Measurements from ENCODE around the gene PIP5KL1. TPM values are rescaled to one million over a fixed set of nuclear protein-coding genes. Genes with fewer than 3 reads are reported as not detected.
A peak's percentile ranks its signal among the peaks of the same experiment; 100 is the strongest.

The PIP5KL1 gene
- total RNA-seq, 1 experiment from 2014 or later = 5.1 TPM

DNA sequence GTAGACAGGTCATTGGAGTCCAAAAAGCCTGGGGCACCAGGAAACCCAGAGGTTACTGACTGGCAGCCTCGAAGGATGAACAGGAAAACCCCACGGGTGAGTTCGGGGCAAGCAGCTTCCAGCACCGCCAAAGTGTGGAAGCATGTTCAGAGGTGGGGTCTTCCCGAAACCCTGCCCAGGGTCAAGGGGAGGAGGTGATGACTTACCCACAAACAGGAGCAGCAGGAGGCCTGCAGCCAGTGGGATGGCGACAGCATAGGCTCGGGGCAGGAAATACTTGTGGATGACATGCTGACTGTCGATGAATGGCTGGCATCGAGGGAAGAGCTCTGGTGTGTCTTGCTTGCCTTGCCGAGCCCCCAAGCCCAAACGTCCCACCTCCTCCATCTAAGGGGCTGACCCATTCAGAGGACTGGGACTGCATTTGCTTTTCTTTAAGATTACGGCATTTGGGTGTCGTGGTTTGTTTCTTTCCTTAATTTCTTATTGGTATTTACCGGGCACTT lies 5.8 kb upstream of the PIP5KL1 start:
- H3K9ac ChIP-seq (ENCODE audit: low read length) = peak overlapping the region; percentile 88
- ChIA-PET CTCF (no interaction called here), POLR2A (ENCODE audit: unreplicated experiment) (no interaction called here)
- H3K36me3 ChIP-seq (ENCODE audit: low read depth, low read length) = no peaks in the 10 kb centered on the region
- TF ChIP-seq, protein P1, sequence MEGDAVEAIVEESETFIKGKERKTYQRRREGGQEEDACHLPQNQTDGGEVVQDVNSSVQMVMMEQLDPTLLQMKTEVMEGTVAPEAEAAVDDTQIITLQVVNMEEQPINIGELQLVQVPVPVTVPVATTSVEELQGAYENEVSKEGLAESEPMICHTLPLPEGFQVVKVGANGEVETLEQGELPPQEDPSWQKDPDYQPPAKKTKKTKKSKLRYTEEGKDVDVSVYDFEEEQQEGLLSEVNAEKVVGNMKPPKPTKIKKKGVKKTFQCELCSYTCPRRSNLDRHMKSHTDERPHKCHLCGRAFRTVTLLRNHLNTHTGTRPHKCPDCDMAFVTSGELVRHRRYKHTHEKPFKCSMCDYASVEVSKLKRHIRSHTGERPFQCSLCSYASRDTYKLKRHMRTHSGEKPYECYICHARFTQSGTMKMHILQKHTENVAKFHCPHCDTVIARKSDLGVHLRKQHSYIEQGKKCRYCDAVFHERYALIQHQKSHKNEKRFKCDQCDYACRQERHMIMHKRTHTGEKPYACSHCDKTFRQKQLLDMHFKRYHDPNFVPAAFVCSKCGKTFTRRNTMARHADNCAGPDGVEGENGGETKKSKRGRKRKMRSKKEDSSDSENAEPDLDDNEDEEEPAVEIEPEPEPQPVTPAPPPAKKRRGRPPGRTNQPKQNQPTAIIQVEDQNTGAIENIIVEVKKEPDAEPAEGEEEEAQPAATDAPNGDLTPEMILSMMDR (conservative IDR thresholded peaks at IDR 0.05; ENCODE audit: low read depth, low read length) = no peak
- no peak for TF ChIP-seq EZH2 (IDR thresholded peaks at IDR 0.05; ENCODE audit: low read length, unreplicated experiment)
- no peak for TF ChIP-seq EZH2phosphoT487 (IDR thresholded peaks at IDR 0.05; ENCODE audit: borderline replicate concordance, low read length)
- H3K9me3 ChIP-seq (ENCODE audit: low read length) = no peaks in the 10 kb centered on the region
- DNase-seq (no peak), ATAC-seq (no peak)
- H3K27ac ChIP-seq (ENCODE audit: low read length) = no peak overlapping the region
- H3K9me2 ChIP-seq (replicated peaks; ENCODE audit: low read length) = no peaks in the 10 kb centered on the region
- intact Hi-C loops (cut with micrococcal nuclease) = no loop called here
- H4K20me1 ChIP-seq (ENCODE audit: low read length) = no peaks in the 10 kb centered on the region
- no peaks in the 10 kb centered on the region for H3K27me3 ChIP-seq (ENCODE audit: low read length)
- peak overlapping the region; percentile 99 for H3K4me2 ChIP-seq (ENCODE audit: low read length)
- peaks cover 24% of the 10 kb centered on the region; the same call in 1 of the 2 replicates for H3K4me1 ChIP-seq (ENCODE audit: insufficient read depth, low read length)
- H3K79me2 ChIP-seq (ENCODE audit: low read length) = peaks cover 31% of the 10 kb centered on the region
- H2AFZ ChIP-seq (ENCODE audit: low read length) = no peak overlapping the region
- BruUV-seq (replicated peaks) = no TSS peak
- H3K4me3 ChIP-seq (ENCODE audit: low read length) = peak overlapping the region; percentile 93
- H3F3A ChIP-seq (ENCODE audit: low read length, unreplicated experiment) = no peaks in the 10 kb centered on the region

DNA sequence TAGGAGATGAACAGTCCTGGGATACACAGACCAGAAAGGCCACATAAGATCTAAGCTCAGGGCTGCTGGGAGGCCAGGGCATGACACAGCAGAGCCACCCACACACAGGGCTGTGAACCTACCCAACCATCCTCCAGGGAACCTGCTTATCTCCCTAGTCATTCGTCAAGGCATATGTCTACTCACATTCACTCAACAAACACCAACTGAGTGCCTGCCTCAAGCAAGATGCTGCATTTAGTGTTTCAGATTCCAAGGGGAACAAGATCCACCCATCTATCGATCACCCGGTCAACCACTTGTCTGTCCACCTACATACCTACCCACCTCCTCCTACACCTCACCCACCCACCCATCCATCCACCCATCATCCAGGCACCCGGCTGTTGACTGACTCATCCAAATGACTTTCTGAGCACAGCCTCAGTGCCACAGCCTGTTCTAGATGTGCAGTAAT lies 5.2 kb upstream of the PIP5KL1 start:
- no peaks in the 10 kb centered on the region for H3K9me3 ChIP-seq (ENCODE audit: low read length)
- peak overlapping the region; percentile 99 for H3K4me2 ChIP-seq (ENCODE audit: low read length)
- H3K27me3 ChIP-seq (ENCODE audit: low read length) = no peaks in the 10 kb centered on the region
- H3K4me1 ChIP-seq (ENCODE audit: insufficient read depth, low read length) = peaks cover 30% of the 10 kb centered on the region; the same call in 1 of the 2 replicates
- H3K27ac ChIP-seq (ENCODE audit: low read length) = no peak overlapping the region
- H3K9ac ChIP-seq (ENCODE audit: low read length) = no peak overlapping the region
- H3F3A ChIP-seq (ENCODE audit: low read length, unreplicated experiment) = no peaks in the 10 kb centered on the region
- H3K9me2 ChIP-seq (replicated peaks; ENCODE audit: low read length) = no peaks in the 10 kb centered on the region
- H3K4me3 ChIP-seq (ENCODE audit: low read length) = peak overlapping the region; percentile 93; the same call in 1 of the 2 replicates
- peaks cover 31% of the 10 kb centered on the region for H3K79me2 ChIP-seq (ENCODE audit: low read length)
- no peaks in the 10 kb centered on the region for H4K20me1 ChIP-seq (ENCODE audit: low read length)
- DNase-seq (no peak), ATAC-seq (no peak)
- no peaks in the 10 kb centered on the region for H3K36me3 ChIP-seq (ENCODE audit: low read depth, low read length)
- intact Hi-C loops (cut with micrococcal nuclease) = no loop called here
- no peak overlapping the region for H2AFZ ChIP-seq (ENCODE audit: low read length)
- ChIA-PET CTCF (no interaction called here), POLR2A (ENCODE audit: unreplicated experiment) (no interaction called here)
- TF ChIP-seq EZH2 (IDR thresholded peaks at IDR 0.05; ENCODE audit: low read length, unreplicated experiment) (no peak), EZH2phosphoT487 (IDR thresholded peaks at IDR 0.05; ENCODE audit: borderline replicate concordance, low read length) (no peak)
- TF ChIP-seq, protein P1 (conservative IDR thresholded peaks at IDR 0.05; ENCODE audit: low read depth, low read length) = no peak
- no TSS peak for BruUV-seq (replicated peaks)

DNA sequence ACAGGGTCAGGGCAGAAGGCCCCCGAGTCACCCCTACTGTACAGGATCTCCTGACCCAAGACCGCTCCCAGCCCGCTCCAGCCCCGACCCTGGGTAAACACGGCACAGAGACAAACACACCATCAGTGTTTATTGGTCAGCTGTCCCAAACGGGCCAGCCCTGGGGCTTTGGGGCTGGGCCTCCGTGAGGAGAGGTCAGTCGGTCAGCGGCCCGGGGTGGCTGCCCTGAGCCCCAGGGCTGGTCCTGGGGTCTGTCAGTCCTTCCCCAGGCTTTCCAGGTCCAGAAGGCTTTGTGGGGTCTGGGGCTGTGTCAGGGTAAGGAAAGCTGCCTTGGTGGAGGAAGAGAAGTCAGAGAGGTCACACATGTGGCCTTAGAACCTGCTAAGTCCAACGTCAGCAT lies 4.4 kb upstream of the PIP5KL1 start:
- Histone ChIP-seq H3K4me1 (ENCODE audit: insufficient read depth, low read length) (peaks cover 34% of the 10 kb centered on the region; the same call in 1 of the 2 replicates), H3K36me3 (ENCODE audit: low read depth, low read length) (no peaks in the 10 kb centered on the region)

More for the DNA sequence above, 4.4 kb upstream of the PIP5KL1 start:
- TF ChIP-seq, protein P1 (conservative IDR thresholded peaks at IDR 0.05; ENCODE audit: low read depth, low read length) = no peak
- TF ChIP-seq EZH2 (IDR thresholded peaks at IDR 0.05; ENCODE audit: low read length, unreplicated experiment) (no peak), EZH2phosphoT487 (IDR thresholded peaks at IDR 0.05; ENCODE audit: borderline replicate concordance, low read length) (no peak)
- Histone ChIP-seq H3K4me2 (ENCODE audit: low read length) (no peak overlapping the region), H3K9me2 (replicated peaks; ENCODE audit: low read length) (no peaks in the 10 kb centered on the region), H3K27me3 (ENCODE audit: low read length) (no peaks in the 10 kb centered on the region), H4K20me1 (ENCODE audit: low read length) (no peaks in the 10 kb centered on the region), H3K9me3 (ENCODE audit: low read length) (no peaks in the 10 kb centered on the region), H3K9ac (ENCODE audit: low read length) (no peak overlapping the region), H3K4me3 (ENCODE audit: low read length) (no peak overlapping the region), H3K27ac (ENCODE audit: low read length) (no peak overlapping the region), H3K79me2 (ENCODE audit: low read length) (peaks cover 31% of the 10 kb centered on the region), H2AFZ (ENCODE audit: low read length) (no peak overlapping the region), H3F3A (ENCODE audit: low read length, unreplicated experiment) (no peaks in the 10 kb centered on the region)
- ATAC-seq (no peak), DNase-seq (no peak)
- CTCF ChIA-PET = no interaction called here
- BruUV-seq (replicated peaks) = no TSS peak
- intact Hi-C loops (cut with micrococcal nuclease) = no loop called here
- POLR2A ChIA-PET (ENCODE audit: unreplicated experiment) = no interaction called here
